Measurements from ENCODE around the gene RHOBTB1. TPM values are rescaled to one million over a fixed set of nuclear protein-coding genes. Genes with fewer than 3 reads are reported as not detected.

Gene RHOBTB1, protein sequence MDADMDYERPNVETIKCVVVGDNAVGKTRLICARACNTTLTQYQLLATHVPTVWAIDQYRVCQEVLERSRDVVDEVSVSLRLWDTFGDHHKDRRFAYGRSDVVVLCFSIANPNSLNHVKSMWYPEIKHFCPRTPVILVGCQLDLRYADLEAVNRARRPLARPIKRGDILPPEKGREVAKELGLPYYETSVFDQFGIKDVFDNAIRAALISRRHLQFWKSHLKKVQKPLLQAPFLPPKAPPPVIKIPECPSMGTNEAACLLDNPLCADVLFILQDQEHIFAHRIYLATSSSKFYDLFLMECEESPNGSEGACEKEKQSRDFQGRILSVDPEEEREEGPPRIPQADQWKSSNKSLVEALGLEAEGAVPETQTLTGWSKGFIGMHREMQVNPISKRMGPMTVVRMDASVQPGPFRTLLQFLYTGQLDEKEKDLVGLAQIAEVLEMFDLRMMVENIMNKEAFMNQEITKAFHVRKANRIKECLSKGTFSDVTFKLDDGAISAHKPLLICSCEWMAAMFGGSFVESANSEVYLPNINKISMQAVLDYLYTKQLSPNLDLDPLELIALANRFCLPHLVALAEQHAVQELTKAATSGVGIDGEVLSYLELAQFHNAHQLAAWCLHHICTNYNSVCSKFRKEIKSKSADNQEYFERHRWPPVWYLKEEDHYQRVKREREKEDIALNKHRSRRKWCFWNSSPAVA
- polyA plus RNA-seq (2012; ENCODE audit: insufficient read depth, insufficient read length, low read depth), result 3.6 TPM

DNA sequence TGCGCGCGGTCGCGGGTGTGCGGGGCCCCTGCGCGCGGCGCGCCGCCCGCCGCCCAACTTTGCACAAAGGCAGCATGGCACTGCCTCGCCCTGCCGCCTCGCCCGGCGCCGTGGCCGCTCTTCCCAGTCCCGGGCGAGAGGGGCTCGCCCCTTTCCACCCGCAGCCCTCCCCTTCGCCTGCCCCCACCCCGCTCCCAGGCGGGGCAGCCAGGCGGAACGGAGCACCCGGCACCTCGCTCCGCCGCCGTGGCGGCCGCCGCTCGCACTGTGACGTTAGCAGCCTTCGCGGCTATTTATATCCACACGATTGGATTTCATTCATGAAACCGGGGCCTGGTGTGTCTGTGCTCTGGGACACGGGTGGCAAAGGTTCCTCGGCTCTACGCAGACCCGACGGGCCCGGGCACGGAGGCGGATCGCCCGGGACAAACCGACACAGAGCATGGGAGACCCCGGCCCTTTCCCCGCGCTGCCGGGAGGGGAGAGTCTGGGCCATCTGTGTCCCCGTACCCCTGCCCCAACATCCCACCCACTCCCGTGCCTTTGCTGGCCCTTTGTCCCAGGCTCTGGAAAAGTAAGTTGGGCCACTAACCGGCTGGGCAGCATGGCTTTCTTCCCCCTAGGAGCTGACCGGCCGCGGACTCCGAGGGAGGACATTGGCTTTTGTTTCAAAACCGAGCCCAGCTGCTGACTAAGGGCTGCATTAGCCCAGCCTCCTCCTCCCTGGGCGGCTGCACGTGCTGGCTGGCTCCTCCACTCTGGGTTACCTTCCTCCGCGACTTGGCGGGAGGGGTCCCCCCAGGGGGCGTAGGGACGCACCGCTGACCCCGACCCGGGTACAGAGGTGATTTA lies at the start of gene RHOBTB1:
Gene RHOBTB1 (minus strand): TSS at position 128 of the 852 bp plus-strand sequence. CDS start 32,643 bp downstream, outside the sequence.
- peak; percentile 84 for DNase-seq
- TF ChIP-seq, protein P1, sequence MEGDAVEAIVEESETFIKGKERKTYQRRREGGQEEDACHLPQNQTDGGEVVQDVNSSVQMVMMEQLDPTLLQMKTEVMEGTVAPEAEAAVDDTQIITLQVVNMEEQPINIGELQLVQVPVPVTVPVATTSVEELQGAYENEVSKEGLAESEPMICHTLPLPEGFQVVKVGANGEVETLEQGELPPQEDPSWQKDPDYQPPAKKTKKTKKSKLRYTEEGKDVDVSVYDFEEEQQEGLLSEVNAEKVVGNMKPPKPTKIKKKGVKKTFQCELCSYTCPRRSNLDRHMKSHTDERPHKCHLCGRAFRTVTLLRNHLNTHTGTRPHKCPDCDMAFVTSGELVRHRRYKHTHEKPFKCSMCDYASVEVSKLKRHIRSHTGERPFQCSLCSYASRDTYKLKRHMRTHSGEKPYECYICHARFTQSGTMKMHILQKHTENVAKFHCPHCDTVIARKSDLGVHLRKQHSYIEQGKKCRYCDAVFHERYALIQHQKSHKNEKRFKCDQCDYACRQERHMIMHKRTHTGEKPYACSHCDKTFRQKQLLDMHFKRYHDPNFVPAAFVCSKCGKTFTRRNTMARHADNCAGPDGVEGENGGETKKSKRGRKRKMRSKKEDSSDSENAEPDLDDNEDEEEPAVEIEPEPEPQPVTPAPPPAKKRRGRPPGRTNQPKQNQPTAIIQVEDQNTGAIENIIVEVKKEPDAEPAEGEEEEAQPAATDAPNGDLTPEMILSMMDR (IDR thresholded peaks at IDR 0.05; ENCODE audit: low read depth, low read length), result no peak
- H3K4me3 ChIP-seq (ENCODE audit: low read depth, low read length), result peak within 1 kb of the TSS; percentile 84
- no peaks in the 10 kb centered on the region for H3K9me3 ChIP-seq
- H3K27me3 ChIP-seq, result no peaks in the 10 kb centered on the region
- no peaks in the 10 kb centered on the region for H3K4me1 ChIP-seq
- H3K36me3 ChIP-seq, result no peaks in the 10 kb centered on the region

DNA sequence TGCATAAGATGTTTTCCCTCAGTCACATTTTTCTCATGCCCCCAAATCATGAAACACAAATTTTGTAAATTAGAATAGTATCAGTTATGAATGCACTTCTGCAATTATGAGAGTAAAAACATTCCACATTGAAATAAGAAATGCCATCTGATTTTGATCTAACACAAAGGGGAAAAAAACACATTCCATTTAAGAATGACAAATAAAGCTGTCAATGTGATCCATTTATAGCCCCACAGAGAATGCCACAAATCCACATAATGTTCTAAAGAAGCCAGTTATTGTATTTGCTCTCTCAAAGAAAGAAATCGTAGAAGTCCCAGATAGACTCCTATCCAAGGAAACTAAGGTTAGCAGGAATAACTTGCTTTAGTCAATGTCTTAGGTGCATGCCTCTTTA lies 48.7 kb upstream of the RHOBTB1 start:
- H3K36me3 ChIP-seq, result no peaks in the 10 kb centered on the region
- no peaks in the 10 kb centered on the region for H3K4me1 ChIP-seq
- no peaks in the 10 kb centered on the region; the same call in 1 of the 2 replicates for H3K9me3 ChIP-seq
- no peak for DNase-seq
- no peak overlapping the region for H3K4me3 ChIP-seq (ENCODE audit: low read depth, low read length)
- TF ChIP-seq, protein P1 (IDR thresholded peaks at IDR 0.05; ENCODE audit: low read depth, low read length), result no peak
- H3K27me3 ChIP-seq, result no peaks in the 10 kb centered on the region

DNA sequence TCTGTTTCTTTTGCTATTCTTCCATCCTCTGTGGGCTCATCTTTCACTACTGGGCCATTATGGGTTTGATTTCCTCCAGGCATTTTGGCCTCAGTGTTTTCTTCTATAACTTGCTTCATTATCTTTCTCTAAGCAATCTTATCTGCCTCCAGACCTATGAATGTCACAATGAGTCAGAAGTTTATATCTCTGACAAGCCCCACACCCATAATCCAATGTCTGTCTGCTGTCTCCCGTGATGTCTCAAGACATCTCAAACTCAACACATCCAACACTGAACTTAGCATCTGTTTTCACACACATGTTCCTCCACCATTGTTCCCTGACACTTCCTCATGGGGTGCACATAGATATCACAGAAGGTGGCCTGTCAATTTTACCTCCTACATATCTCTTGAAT lies 46.7 kb upstream of the RHOBTB1 start:
- Histone ChIP-seq H3K4me1 (no peaks in the 10 kb centered on the region), H3K27me3 (no peaks in the 10 kb centered on the region), H3K4me3 (ENCODE audit: low read depth, low read length) (no peak overlapping the region), H3K9me3 (no peaks in the 10 kb centered on the region; the same call in 1 of the 2 replicates), H3K36me3 (no peaks in the 10 kb centered on the region)
- DNase-seq, result no peak
- TF ChIP-seq, protein P1 (IDR thresholded peaks at IDR 0.05; ENCODE audit: low read depth, low read length), result no peak

DNA sequence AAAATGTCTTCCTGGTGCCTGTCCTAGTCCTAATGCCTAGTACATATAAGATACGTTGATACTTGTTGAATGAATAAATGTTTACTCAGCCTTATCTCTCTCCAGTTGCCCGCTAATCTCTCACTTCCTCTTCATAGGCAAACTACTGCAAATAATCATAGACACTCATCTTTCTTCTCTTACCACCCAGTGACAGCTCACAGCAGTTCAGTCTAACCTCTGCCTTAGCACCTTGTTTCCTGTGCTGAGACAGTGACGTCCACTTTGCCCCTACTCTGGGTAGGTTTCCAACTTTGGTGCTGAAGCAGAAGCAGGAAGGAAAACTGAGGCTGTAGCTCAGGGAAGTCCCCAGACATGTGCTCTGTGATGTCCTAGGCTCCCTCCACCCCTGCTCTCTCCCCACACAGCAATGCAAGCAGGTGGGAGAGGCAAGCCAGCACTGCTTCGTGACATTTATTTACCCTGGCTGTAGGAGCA lies 45.5 kb upstream of the RHOBTB1 start:
- TF ChIP-seq, protein P1 (IDR thresholded peaks at IDR 0.05; ENCODE audit: low read depth, low read length), result no peak
- Histone ChIP-seq H3K36me3 (no peaks in the 10 kb centered on the region), H3K27me3 (no peaks in the 10 kb centered on the region), H3K9me3 (no peaks in the 10 kb centered on the region; the same call in 1 of the 2 replicates), H3K4me3 (ENCODE audit: low read depth, low read length) (no peak overlapping the region), H3K4me1 (no peaks in the 10 kb centered on the region)
- no peak for DNase-seq

DNA sequence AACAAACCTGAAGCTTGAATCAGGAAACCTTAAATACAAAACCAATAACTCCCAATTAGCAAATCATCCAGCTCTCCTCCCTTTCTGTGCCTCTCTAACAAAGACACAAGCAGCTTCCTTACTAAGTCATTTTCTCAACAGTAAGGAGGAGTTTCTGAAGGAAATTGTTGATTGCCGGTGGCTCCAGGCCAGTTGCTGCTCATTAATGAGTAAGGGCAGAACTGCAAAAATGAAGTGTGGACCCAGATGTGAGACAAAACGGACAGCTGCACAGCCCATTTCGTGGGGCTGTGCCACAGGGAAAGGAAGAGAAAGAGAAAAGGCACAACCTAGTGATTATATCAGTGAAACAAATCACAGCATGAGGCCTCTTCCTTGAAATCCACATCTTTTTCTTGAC lies 42.8 kb upstream of the RHOBTB1 start:
- Histone ChIP-seq H3K4me3 (ENCODE audit: low read depth, low read length) (no peak overlapping the region), H3K4me1 (no peaks in the 10 kb centered on the region), H3K27me3 (no peaks in the 10 kb centered on the region), H3K9me3 (no peaks in the 10 kb centered on the region; the same call in 1 of the 2 replicates), H3K36me3 (no peaks in the 10 kb centered on the region)
- no peak for DNase-seq
- TF ChIP-seq, protein P1 (IDR thresholded peaks at IDR 0.05; ENCODE audit: low read depth, low read length), result no peak

Measured in BE2C (cell line).